ENCODE measurements around the gene OTUD5.
A peak's percentile ranks its signal among the peaks of the same experiment; 100 is the strongest.
"Not testable (repeated sequence)": the region's sequence is repeated elsewhere in the genome, so short reads cannot be mapped to it uniquely, and the experiment has no call there.

The OTUD5 gene

GRCh38 chrX:48890934-48891401 lies 66.4 kb downstream of the OTUD5 start:
- no peaks in the 10 kb centered on the region for H3K4me1 ChIP-seq
- H3K4me3 ChIP-seq (ENCODE audit: low read depth, low read length), result peak overlapping the region; percentile 49
- no peak for DNase-seq
- TF ChIP-seq, protein P1, sequence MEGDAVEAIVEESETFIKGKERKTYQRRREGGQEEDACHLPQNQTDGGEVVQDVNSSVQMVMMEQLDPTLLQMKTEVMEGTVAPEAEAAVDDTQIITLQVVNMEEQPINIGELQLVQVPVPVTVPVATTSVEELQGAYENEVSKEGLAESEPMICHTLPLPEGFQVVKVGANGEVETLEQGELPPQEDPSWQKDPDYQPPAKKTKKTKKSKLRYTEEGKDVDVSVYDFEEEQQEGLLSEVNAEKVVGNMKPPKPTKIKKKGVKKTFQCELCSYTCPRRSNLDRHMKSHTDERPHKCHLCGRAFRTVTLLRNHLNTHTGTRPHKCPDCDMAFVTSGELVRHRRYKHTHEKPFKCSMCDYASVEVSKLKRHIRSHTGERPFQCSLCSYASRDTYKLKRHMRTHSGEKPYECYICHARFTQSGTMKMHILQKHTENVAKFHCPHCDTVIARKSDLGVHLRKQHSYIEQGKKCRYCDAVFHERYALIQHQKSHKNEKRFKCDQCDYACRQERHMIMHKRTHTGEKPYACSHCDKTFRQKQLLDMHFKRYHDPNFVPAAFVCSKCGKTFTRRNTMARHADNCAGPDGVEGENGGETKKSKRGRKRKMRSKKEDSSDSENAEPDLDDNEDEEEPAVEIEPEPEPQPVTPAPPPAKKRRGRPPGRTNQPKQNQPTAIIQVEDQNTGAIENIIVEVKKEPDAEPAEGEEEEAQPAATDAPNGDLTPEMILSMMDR (IDR thresholded peaks at IDR 0.05; ENCODE audit: low read depth, low read length), result no peak
- no peaks in the 10 kb centered on the region for H3K27me3 ChIP-seq
- H3K36me3 ChIP-seq, result no peaks in the 10 kb centered on the region
- no peaks in the 10 kb centered on the region for H3K9me3 ChIP-seq

GRCh38 chrX:48890296-48890925 lies 67.0 kb downstream of the OTUD5 start:
- Histone ChIP-seq H3K4me3 (ENCODE audit: low read depth, low read length) (peak overlapping the region; percentile 49), H3K4me1 (no peaks in the 10 kb centered on the region), H3K36me3 (no peaks in the 10 kb centered on the region), H3K9me3 (no peaks in the 10 kb centered on the region), H3K27me3 (no peaks in the 10 kb centered on the region)
- no peak for DNase-seq
- TF ChIP-seq, protein P1 (IDR thresholded peaks at IDR 0.05; ENCODE audit: low read depth, low read length), result no peak

DNA sequence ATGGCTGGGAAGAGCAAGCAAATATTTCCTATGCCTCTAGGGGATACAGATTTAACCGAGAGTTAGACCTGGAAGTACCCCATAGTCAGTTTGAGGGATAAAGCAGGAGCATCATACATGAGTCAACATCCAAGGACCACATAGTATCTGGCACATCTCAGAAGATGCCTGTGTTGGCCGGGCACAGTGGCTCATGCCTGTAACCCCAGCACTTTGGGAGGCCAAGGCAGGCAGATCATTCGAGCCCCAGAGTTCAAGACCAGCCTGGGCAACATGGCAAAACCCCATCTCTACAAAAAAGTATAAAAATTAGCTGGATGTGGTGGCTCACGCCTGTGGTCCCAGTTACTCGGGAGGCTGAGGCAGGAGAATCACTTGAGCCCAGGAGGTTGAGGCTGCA lies 70.8 kb downstream of the OTUD5 start:
- H3K27me3 ChIP-seq; H3K9me3 ChIP-seq; H3K36me3 ChIP-seq; DNase-seq; H3K4me1 ChIP-seq; H3K4me3 ChIP-seq (ENCODE audit: low read depth, low read length): not testable (repeated sequence)

DNA sequence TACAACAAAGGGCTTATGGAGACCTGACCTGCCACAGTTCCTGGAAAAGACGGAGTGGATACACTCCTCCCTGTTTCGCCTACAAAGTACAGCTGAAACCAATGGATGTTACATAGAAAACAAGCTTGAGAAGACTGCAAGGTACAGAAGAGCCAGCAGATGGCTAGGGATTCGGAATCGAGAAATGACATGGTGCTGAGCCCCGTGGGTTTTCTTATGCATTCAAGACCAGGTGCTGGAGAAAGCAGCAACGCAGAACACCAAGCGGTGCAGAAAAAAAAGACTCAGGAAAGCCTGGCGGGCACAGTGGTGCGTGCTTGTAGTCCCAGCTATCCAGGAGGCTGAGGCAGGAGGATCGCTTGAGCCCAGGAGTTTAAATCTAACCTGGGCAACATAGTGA lies 73.7 kb downstream of the OTUD5 start:
- H3K4me3 ChIP-seq (ENCODE audit: low read depth, low read length), result no peak overlapping the region
- no peaks in the 10 kb centered on the region for H3K36me3 ChIP-seq
- TF ChIP-seq, protein P1 (IDR thresholded peaks at IDR 0.05; ENCODE audit: low read depth, low read length), result no peak
- no peaks in the 10 kb centered on the region for H3K27me3 ChIP-seq
- H3K9me3 ChIP-seq, result no peaks in the 10 kb centered on the region
- no peaks in the 10 kb centered on the region for H3K4me1 ChIP-seq
- no peak for DNase-seq

DNA sequence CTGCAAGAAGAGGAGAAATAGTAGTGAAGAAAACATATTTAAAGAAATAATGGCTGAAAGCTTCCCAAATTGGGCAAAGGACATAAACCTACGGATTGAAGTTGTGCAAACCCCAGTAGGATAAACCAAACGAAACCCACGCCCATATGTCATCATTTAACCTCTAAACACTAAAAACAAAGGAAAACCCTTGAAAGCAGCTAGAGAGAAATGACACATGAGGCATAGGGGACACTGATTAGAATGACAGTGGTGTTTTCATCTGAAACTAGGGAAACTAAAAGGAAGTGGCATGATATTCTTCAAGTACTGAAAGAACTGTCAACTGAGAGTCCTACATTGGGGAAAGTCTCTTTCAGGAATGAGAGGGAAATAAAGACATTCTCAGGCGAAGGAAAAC lies 80.5 kb downstream of the OTUD5 start:
- H3K27me3 ChIP-seq; DNase-seq; H3K4me1 ChIP-seq; H3K4me3 ChIP-seq (ENCODE audit: low read depth, low read length); H3K36me3 ChIP-seq; H3K9me3 ChIP-seq: not testable (repeated sequence)
